GM12865 (cell line): ENCODE results near the gene ZEB1.

ENCODE experiments used
- DNase-seq: peaks from one replicate; pipeline ENCODE4 v3.0.0; 2010; ENCODE audit warnings: low read depth
- H3K4me3 ChIP-seq: 2 replicates; pipeline ENCODE4 v1.5.1; 2011; ENCODE audit warnings: mild to moderate bottlenecking, low read depth, low read length, control low read depth
- TF ChIP-seq, protein P1 (sequence below): IDR thresholded peaks from 2 replicates; pipeline ENCODE4 v1.5.1; 2011; ENCODE audit warnings: low read length, control low read depth, low read depth, inconsistent platforms; ENCODE audit not compliant: insufficient read depth; ENCODE audit errors: missing control alignments

Gene ZEB1

GRCh38 chr10:31366703-31367102, 47.7 kb downstream of the ZEB1 start:
- no peak overlapping the region for H3K4me3 ChIP-seq
- TF ChIP-seq, protein P1, sequence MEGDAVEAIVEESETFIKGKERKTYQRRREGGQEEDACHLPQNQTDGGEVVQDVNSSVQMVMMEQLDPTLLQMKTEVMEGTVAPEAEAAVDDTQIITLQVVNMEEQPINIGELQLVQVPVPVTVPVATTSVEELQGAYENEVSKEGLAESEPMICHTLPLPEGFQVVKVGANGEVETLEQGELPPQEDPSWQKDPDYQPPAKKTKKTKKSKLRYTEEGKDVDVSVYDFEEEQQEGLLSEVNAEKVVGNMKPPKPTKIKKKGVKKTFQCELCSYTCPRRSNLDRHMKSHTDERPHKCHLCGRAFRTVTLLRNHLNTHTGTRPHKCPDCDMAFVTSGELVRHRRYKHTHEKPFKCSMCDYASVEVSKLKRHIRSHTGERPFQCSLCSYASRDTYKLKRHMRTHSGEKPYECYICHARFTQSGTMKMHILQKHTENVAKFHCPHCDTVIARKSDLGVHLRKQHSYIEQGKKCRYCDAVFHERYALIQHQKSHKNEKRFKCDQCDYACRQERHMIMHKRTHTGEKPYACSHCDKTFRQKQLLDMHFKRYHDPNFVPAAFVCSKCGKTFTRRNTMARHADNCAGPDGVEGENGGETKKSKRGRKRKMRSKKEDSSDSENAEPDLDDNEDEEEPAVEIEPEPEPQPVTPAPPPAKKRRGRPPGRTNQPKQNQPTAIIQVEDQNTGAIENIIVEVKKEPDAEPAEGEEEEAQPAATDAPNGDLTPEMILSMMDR = no peak
- DNase-seq = no peak

GRCh38 chr10:31368724-31369123, 49.7 kb downstream of the ZEB1 start:
- no peak for DNase-seq
- no peak overlapping the region for H3K4me3 ChIP-seq
- TF ChIP-seq, protein P1 = no peak

DNA sequence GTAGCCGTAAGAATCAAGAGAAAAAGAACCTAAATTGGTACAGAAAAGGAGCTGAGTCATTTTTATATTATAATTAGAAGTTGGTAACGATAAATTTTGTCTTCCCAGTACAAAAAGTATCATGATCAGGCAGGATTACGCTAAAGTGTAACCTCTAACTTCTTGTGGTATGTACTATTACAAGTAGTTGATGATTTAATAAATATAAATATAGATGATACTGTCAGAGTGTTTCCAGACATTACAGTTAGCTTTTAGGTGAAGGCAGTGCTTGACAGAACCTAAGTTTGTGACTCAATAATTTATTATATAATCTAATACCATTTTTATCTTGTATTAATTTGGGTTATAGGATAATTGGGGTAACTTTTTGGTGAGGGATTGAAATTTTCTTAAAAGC, 53.4 kb downstream of the ZEB1 start:
- H3K4me3 ChIP-seq = no peak overlapping the region
- TF ChIP-seq, protein P1 = no peak
- DNase-seq = no peak

DNA sequence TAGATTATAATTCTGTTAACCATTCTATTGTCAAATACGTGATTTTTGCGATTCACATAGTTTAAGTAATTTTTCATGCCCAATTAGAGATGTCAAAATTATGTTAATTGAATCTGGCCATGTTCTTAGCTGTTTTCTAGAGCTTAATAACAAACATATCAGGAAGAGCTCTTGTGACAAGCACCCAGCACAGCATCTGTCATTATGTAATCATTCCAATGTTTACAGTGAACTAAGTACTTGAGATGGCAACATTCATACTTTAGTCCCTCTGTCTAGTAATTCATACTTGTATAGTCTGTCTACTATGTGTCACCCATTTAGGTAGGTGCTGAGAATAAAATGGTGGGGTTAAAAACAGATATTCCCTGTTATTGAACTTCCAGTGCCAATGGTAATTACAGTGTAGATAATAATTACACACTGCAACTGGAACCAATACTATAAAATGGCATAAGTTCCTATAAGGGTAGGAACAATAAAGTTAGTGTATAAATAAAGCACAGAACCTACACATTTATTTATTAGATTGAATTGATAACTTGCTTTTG, 55.2 kb downstream of the ZEB1 start:
- DNase-seq = no peak
- TF ChIP-seq, protein P1 = no peak
- no peak overlapping the region for H3K4me3 ChIP-seq

DNA sequence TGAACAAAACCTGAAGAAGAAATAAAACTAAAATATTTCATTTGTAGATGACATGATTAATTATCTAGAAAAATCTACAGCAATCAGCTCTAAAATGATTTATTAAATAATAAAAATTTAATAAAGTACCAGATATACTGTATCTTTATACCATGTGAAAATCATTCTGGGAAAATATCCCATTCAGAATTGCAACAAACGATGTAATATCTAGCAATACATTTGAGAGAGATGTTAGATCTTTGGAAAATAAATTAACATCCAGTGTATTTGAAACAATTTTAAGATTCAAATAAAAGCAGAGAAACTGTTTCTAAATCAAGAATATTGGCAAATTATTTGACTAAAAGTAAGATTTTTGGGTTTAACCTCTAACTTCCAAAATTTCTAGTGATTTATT, 62.2 kb downstream of the ZEB1 start:
- TF ChIP-seq, protein P1 = no peak

GRCh38 chr10:31381766-31382316, 62.8 kb downstream of the ZEB1 start:
- TF ChIP-seq, protein P1 = no peak
- no peak overlapping the region for H3K4me3 ChIP-seq
- peak; percentile 82 for DNase-seq

More for the DNA sequence above, 62.2 kb downstream of the ZEB1 start:
- H3K4me3 ChIP-seq = no peak overlapping the region
- DNase-seq = no peak
